GM18505 (cell line): ENCODE data around the gene ANP32B.
"Not testable (repeated sequence)": the region's sequence is repeated elsewhere in the genome, so short reads cannot be mapped to it uniquely, and the experiment has no call there.

Experiments used
- ATAC-seq: cut with Tn5 transposase; IDR thresholded peaks from one replicate; pipeline ENCODE4 v1.9.1; 2021; ENCODE audit not compliant: unreplicated experiment
- POLR2A ChIP-seq: IDR thresholded peaks from 4 replicates; pipeline ENCODE4 v1.6.1; 2011; ENCODE audit warnings: borderline replicate concordance; ENCODE audit not compliant: insufficient read depth, insufficient read length; ENCODE audit errors: extremely low read depth

The ANP32B gene

GRCh38 chr9:97979788-97980478, 3.2 kb upstream of the ANP32B start:
- ATAC-seq: no peak

GRCh38 chr9:97980479-97980803, 2.7 kb upstream of the ANP32B start:
- no peak for ATAC-seq

More at GRCh38 chr9:97979788-97980478, 3.2 kb upstream of the ANP32B start:
- no peak for TF ChIP-seq POLR2A

GRCh38 chr9:97980918-97981845, 2.0 kb upstream of the ANP32B start:
- no peak for TF ChIP-seq POLR2A
- ATAC-seq: no peak

More at GRCh38 chr9:97980479-97980803, 2.7 kb upstream of the ANP32B start:
- no peak for TF ChIP-seq POLR2A

GRCh38 chr9:97981846-97982682, 1.1 kb upstream of the ANP32B start:
- no peak for ATAC-seq

GRCh38 chr9:97983589-97984187, 547 bp downstream of the ANP32B start:
- peak; percentile 5 for ATAC-seq

More at GRCh38 chr9:97981846-97982682, 1.1 kb upstream of the ANP32B start:
- TF ChIP-seq POLR2A: no peak

GRCh38 chr9:97984188-97985057, 1.3 kb downstream of the ANP32B start:
- peak; percentile 67 for TF ChIP-seq POLR2A
- peak; percentile 30 for ATAC-seq

More at GRCh38 chr9:97983589-97984187, 547 bp downstream of the ANP32B start:
- no peak for TF ChIP-seq POLR2A

GRCh38 chr9:97985058-97985861, 2.1 kb downstream of the ANP32B start:
- no peak for ATAC-seq
- no peak for TF ChIP-seq POLR2A

GRCh38 chr9:97987487-97987886, 4.3 kb downstream of the ANP32B start:
- TF ChIP-seq POLR2A: no peak
- ATAC-seq: no peak

- no peak for ATAC-seq
- no peak for TF ChIP-seq POLR2A
Observed at GRCh38 chr9:97990259-97990658, 7.1 kb downstream of the ANP32B start.

GRCh38 chr9:97991818-97992217, 8.7 kb downstream of the ANP32B start:
- TF ChIP-seq POLR2A: no peak
- no peak for ATAC-seq

GRCh38 chr9:97992219-97992618, 9.1 kb downstream of the ANP32B start:
- TF ChIP-seq POLR2A: no peak
- ATAC-seq: no peak

- peak; percentile 60 for ATAC-seq
- no peak for TF ChIP-seq POLR2A
Observed at GRCh38 chr9:97993000-97993399, 9.9 kb downstream of the ANP32B start.

- TF ChIP-seq POLR2A: no peak
- ATAC-seq: no peak
Observed at GRCh38 chr9:97994703-97995102, 11.6 kb downstream of the ANP32B start.

GRCh38 chr9:97996676-97997075, 13.5 kb downstream of the ANP32B start:
- not testable (repeated sequence) for ATAC-seq
